GM23338 (cell line): Measurements from ENCODE around the gene NR5A2. TPM values are rescaled to one million over a fixed set of nuclear protein-coding genes. Genes with fewer than 3 reads are reported as not detected.

Experiments
- ATAC-seq: fragments of 200-7000 bp; cut with Tn5 transposase; 3 replicates; pipeline ENCODE4 v1.9.1; 2020
- DNase-seq: peaks from one replicate; pipeline ENCODE4 v3.0.0-alpha.2; 2015; ENCODE audit warnings: low spot score
- H2AFZ ChIP-seq: fragments of 200-600 bp; sonication (generic); 2 replicates; pipeline ENCODE4 v1.8.0; 2016; ENCODE audit warnings: antibody characterized with exemption, mild to moderate bottlenecking, moderate library complexity
- H3F3A ChIP-seq: fragments of 200-600 bp; sonication (generic); replicated peaks from 2 replicates; pipeline ENCODE4 v1.8.0; 2017; ENCODE audit warnings: antibody characterized with exemption, mixed run types, low read depth
- H3K27ac ChIP-seq: fragments of 200-600 bp; sonication (generic); 2 replicates; pipeline ENCODE4 v1.6.1; 2016; ENCODE audit warnings: low read depth
- H3K27me3 ChIP-seq: fragments of 200-600 bp; sonication (generic); 2 replicates; pipeline ENCODE4 v1.8.0; 2016; ENCODE audit warnings: mild to moderate bottlenecking, mixed run types, moderate library complexity; ENCODE audit not compliant: insufficient read depth
- H3K36me3 ChIP-seq: fragments of 200-600 bp; sonication (generic); 2 replicates; pipeline ENCODE4 v1.8.0; 2016; ENCODE audit warnings: mild to moderate bottlenecking; ENCODE audit not compliant: insufficient read depth
- H3K4me1 ChIP-seq: fragments of 200-600 bp; sonication (generic); 2 replicates; pipeline ENCODE4 v1.8.0; 2016; ENCODE audit warnings: mild to moderate bottlenecking, moderate library complexity; ENCODE audit not compliant: insufficient read depth
- H3K4me2 ChIP-seq: fragments of 200-600 bp; sonication (generic); 2 replicates; pipeline ENCODE4 v1.7.1; 2017; ENCODE audit warnings: mixed run types
- H3K4me3 ChIP-seq: fragments of 200-600 bp; sonication (generic); 2 replicates; pipeline ENCODE4 v1.6.1; 2016; ENCODE audit warnings: mixed run types
- H3K79me2 ChIP-seq: fragments of 200-600 bp; sonication (generic); replicated peaks from 2 replicates; pipeline ENCODE4 v1.8.0; 2017; ENCODE audit warnings: mild to moderate bottlenecking; ENCODE audit not compliant: insufficient read depth
- H3K9me2 ChIP-seq: fragments of 200-600 bp; sonication (generic); 2 replicates; pipeline ENCODE4 v1.8.0; 2017; ENCODE audit not compliant: insufficient read depth
- H4K20me1 ChIP-seq: fragments of 200-600 bp; sonication (generic); replicated peaks from 2 replicates; pipeline ENCODE4 v1.8.0; 2017; ENCODE audit warnings: mild to moderate bottlenecking; ENCODE audit not compliant: insufficient read depth
- H3K27ac Mint-ChIP-seq: 2 replicates; pipeline ENCODE4 v1.8.0; 2020; ENCODE audit warnings: inconsistent platforms, mild to moderate bottlenecking, moderate library complexity, mixed read lengths
- H3K27me3 Mint-ChIP-seq: 3 replicates; pipeline ENCODE4 v1.8.0; 2022; ENCODE audit warnings: low read depth, mild to moderate bottlenecking, moderate library complexity, mixed read lengths, inconsistent platforms; ENCODE audit not compliant: insufficient read depth, poor library complexity
- H3K36me3 Mint-ChIP-seq: 3 replicates; pipeline ENCODE4 v1.8.0; 2021; ENCODE audit warnings: low read depth, mild to moderate bottlenecking, inconsistent platforms, moderate library complexity, mixed read lengths
- H3K4me1 Mint-ChIP-seq: 3 replicates; pipeline ENCODE4 v1.8.0; 2020; ENCODE audit warnings: mild to moderate bottlenecking, inconsistent platforms, mixed read lengths
- H3K4me3 Mint-ChIP-seq: 3 replicates; pipeline ENCODE4 v1.8.0; 2021; ENCODE audit warnings: moderate library complexity, mild to moderate bottlenecking, inconsistent platforms, mixed read lengths
- H3K9me3 Mint-ChIP-seq: 3 replicates; pipeline ENCODE4 v1.8.0; 2020; ENCODE audit warnings: moderate library complexity, mild to moderate bottlenecking, inconsistent platforms, mixed read lengths
- CREB1 ChIP-seq: fragments of 250-450 bp; sonication (Bioruptor Pico); IDR thresholded peaks from 2 replicates; pipeline ENCODE4 v1.5.0; 2020; ENCODE audit warnings: low read depth, mild to moderate bottlenecking, moderate library complexity
- CTCF ChIP-seq, 2 experiments: fragments of 200-600 bp in 1 of 2; sonication (generic) in 1 of 2; conservative IDR thresholded peaks; 2 replicates each; pipeline versions ENCODE4 v1.5.1 to v1.6.1; 2016 to 2017; ENCODE audit warnings: antibody characterized with exemption in 2 of 2, low read depth in 2 of 2, mild to moderate bottlenecking in 2 of 2, moderate library complexity in 1 of 2
- EZH2 ChIP-seq: fragments of 200-600 bp; sonication (generic); IDR thresholded peaks from one replicate; pipeline ENCODE4 v1.8.0; 2017; ENCODE audit warnings: antibody characterized with exemption, mild to moderate bottlenecking, low read depth; ENCODE audit not compliant: unreplicated experiment
- EZH2phosphoT487 ChIP-seq: fragments of 200-600 bp; sonication (generic); IDR thresholded peaks from one replicate; pipeline ENCODE4 v1.8.1; 2018; ENCODE audit warnings: antibody characterized with exemption; ENCODE audit not compliant: unreplicated experiment
- JUNB ChIP-seq: IDR thresholded peaks from one replicate; pipeline ENCODE4 v1.6.1; 2016; ENCODE audit warnings: antibody characterized with exemption; ENCODE audit not compliant: unreplicated experiment
- NANOG ChIP-seq: IDR thresholded peaks from 2 replicates; pipeline ENCODE4 v1.6.1; 2016; ENCODE audit warnings: antibody characterized with exemption, borderline replicate concordance
- POLR2AphosphoS5 ChIP-seq: IDR thresholded peaks from 2 replicates; pipeline ENCODE4 v1.6.1; 2016; ENCODE audit warnings: antibody characterized with exemption, low read depth
- STAT1 ChIP-seq: IDR thresholded peaks from one replicate; pipeline ENCODE4 v1.6.1; 2016; ENCODE audit warnings: antibody characterized with exemption; ENCODE audit not compliant: unreplicated experiment
- ZNF114 ChIP-seq: fragments of 250-450 bp; sonication (Bioruptor Pico); IDR thresholded peaks from 2 replicates; pipeline ENCODE4 v1.5.0; 2020; ENCODE audit warnings: mild to moderate bottlenecking, moderate library complexity
- ZNF331 ChIP-seq: fragments of 250-450 bp; sonication (Bioruptor Pico); IDR thresholded peaks from 2 replicates; pipeline ENCODE4 v1.5.0; 2020; ENCODE audit warnings: low read depth, mild to moderate bottlenecking, moderate library complexity
- polyA plus RNA-seq: library from polyadenylated mRNA; unstranded; fragments of >200 nt; fragmentation: Nextera tagmentation; extraction: Ambion mirVana; gene quantifications from 2 replicates; pipeline ENCODE4 v1.2.1, GENCODE V29; 2016
- total RNA-seq: library from RNA; depleted of rRNA; stranded (reverse); fragments of >200 nt; shearing (Covaris generic); gene quantifications from 2 replicates; pipeline ENCODE4 v1.2.3, GENCODE V29; 2014
- TF ChIP-seq, protein P1 (sequence below): IDR thresholded peaks from one replicate; pipeline ENCODE4 v1.6.1; 2018; ENCODE audit warnings: antibody characterized with exemption; ENCODE audit not compliant: unreplicated experiment
- TF ChIP-seq, protein P2 (sequence below): IDR thresholded peaks from 2 replicates; pipeline ENCODE4 v1.6.1; 2016; ENCODE audit warnings: antibody characterized with exemption

Gene NR5A2
- total and polyA plus RNA-seq, 2 experiments from 2014 or later = 4.4 to 13.1 TPM

DNA sequence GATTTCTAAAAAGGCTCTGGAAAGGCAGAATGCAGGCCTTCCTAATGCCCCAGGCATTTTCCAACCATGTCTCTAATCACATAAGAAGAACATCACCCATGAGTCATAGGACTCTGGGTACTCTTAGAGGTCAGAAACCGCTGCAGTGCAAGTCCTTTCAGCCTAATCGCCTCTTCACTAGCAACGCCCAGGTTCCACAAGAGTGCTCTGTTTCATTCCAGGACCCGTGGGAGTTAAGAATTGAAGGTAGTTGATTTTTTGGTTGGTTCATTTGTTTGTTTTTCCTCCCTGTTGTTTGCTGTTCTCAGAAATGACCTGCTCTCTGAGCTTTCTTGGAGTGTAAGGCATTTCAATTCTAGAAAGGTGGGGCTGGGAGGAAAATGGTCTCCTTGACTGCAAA is 123.2 kb downstream of the NR5A2 start:
- H3K27ac Mint-ChIP-seq = no peak overlapping the region
- Histone ChIP-seq H3K9me2 (no peaks in the 10 kb centered on the region), H3K27me3 (no peaks in the 10 kb centered on the region), H3F3A (no peaks in the 10 kb centered on the region), H4K20me1 (no peaks in the 10 kb centered on the region), H3K79me2 (no peaks in the 10 kb centered on the region), H3K27ac (no peak overlapping the region), H3K36me3 (no peaks in the 10 kb centered on the region), H2AFZ (no peak overlapping the region), H3K4me2 (no peak overlapping the region), H3K4me3 (no peak overlapping the region), H3K4me1 (no peaks in the 10 kb centered on the region)
- H3K4me1 Mint-ChIP-seq = no peaks in the 10 kb centered on the region
- H3K27me3 Mint-ChIP-seq = no peaks in the 10 kb centered on the region
- DNase-seq (no peak), ATAC-seq (no peak)
- no peaks in the 10 kb centered on the region for H3K36me3 Mint-ChIP-seq
- no peaks in the 10 kb centered on the region for H3K9me3 Mint-ChIP-seq
- no peak for TF ChIP-seq ZNF331 (CRISPR knock-in tag)
- no peak for TF ChIP-seq NANOG
- TF ChIP-seq EZH2 = no peak
- TF ChIP-seq JUNB = no peak
- no peak for TF ChIP-seq POLR2AphosphoS5
- TF ChIP-seq ZNF114 (CRISPR knock-in tag) = no peak
- TF ChIP-seq, protein P1, sequence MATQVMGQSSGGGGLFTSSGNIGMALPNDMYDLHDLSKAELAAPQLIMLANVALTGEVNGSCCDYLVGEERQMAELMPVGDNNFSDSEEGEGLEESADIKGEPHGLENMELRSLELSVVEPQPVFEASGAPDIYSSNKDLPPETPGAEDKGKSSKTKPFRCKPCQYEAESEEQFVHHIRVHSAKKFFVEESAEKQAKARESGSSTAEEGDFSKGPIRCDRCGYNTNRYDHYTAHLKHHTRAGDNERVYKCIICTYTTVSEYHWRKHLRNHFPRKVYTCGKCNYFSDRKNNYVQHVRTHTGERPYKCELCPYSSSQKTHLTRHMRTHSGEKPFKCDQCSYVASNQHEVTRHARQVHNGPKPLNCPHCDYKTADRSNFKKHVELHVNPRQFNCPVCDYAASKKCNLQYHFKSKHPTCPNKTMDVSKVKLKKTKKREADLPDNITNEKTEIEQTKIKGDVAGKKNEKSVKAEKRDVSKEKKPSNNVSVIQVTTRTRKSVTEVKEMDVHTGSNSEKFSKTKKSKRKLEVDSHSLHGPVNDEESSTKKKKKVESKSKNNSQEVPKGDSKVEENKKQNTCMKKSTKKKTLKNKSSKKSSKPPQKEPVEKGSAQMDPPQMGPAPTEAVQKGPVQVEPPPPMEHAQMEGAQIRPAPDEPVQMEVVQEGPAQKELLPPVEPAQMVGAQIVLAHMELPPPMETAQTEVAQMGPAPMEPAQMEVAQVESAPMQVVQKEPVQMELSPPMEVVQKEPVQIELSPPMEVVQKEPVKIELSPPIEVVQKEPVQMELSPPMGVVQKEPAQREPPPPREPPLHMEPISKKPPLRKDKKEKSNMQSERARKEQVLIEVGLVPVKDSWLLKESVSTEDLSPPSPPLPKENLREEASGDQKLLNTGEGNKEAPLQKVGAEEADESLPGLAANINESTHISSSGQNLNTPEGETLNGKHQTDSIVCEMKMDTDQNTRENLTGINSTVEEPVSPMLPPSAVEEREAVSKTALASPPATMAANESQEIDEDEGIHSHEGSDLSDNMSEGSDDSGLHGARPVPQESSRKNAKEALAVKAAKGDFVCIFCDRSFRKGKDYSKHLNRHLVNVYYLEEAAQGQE = no peak
- no peak for TF ChIP-seq EZH2phosphoT487
- TF ChIP-seq STAT1 = no peak
- TF ChIP-seq, protein P2, sequence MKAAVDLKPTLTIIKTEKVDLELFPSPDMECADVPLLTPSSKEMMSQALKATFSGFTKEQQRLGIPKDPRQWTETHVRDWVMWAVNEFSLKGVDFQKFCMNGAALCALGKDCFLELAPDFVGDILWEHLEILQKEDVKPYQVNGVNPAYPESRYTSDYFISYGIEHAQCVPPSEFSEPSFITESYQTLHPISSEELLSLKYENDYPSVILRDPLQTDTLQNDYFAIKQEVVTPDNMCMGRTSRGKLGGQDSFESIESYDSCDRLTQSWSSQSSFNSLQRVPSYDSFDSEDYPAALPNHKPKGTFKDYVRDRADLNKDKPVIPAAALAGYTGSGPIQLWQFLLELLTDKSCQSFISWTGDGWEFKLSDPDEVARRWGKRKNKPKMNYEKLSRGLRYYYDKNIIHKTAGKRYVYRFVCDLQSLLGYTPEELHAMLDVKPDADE = no peak
- TF ChIP-seq CTCF (conservative IDR thresholded peaks at IDR 0.05; ENCODE audit: low read depth in 2 of 2) = no peak
- TF ChIP-seq CREB1 = no peak
- H3K4me3 Mint-ChIP-seq = no peak overlapping the region
